Epithelial cell of esophagus (primary cell): Measurements from ENCODE around the gene SNX7.

Experiments
- DNase-seq: peaks from one replicate; pipeline ENCODE4 v3.0.0; 2010; ENCODE audit warnings: low read depth
- H3K4me3 ChIP-seq: 2 replicates; pipeline ENCODE4 v1.5.1; 2011; ENCODE audit warnings: mild to moderate bottlenecking, low read length, control low read depth
- TF ChIP-seq, protein P1 (sequence below): IDR thresholded peaks from 2 replicates; pipeline ENCODE4 v1.5.1; 2011; ENCODE audit warnings: low read depth, mild to moderate bottlenecking, low read length, control low read depth, inconsistent platforms; ENCODE audit not compliant: insufficient read depth; ENCODE audit errors: missing control alignments

SNX7 gene, protein sequence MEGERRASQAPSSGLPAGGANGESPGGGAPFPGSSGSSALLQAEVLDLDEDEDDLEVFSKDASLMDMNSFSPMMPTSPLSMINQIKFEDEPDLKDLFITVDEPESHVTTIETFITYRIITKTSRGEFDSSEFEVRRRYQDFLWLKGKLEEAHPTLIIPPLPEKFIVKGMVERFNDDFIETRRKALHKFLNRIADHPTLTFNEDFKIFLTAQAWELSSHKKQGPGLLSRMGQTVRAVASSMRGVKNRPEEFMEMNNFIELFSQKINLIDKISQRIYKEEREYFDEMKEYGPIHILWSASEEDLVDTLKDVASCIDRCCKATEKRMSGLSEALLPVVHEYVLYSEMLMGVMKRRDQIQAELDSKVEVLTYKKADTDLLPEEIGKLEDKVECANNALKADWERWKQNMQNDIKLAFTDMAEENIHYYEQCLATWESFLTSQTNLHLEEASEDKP

DNA sequence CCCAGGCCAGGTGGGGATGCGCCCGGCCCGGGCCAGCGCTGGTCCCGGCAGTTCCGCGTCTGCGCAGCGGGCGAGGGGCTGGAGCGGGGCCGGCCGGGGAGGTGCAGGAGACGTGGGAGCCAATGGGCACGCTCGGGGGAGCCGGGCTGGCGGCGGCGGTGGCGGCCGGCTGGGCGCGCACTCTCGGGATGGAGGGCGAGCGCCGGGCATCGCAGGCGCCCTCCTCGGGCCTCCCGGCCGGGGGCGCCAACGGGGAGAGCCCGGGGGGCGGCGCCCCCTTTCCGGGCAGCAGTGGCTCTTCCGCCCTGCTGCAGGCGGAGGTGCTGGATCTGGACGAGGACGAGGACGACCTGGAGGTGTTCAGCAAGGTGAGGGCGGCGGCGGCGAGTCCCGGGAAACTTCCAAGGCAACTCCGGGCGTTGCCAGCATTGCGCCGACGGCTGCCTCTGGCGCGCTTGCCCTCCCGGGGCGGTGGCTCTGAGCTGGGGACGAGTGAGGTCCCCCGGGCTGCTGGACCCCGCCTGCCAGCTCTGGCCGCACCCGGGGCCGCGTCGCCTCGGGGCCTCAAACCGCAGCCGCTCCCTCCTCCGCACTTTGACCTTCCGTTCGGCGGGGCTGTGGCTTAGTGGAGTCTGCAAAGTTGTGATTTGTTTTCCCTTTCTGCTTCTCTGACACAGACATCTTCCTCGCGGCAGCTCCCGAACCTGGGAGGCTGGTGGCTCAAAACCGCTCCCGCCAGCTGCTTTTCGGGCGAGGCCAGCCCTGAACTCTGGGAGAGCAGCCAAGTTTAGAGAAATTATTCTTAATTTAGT lies at the start of gene SNX7:
SNX7 (plus strand) TSS at position 178 of the 812 bp plus-strand sequence; CDS start at position 189, 11 bp downstream.
- peak within 1 kb of the TSS; percentile 70 for H3K4me3 ChIP-seq
- TF ChIP-seq, protein P1, sequence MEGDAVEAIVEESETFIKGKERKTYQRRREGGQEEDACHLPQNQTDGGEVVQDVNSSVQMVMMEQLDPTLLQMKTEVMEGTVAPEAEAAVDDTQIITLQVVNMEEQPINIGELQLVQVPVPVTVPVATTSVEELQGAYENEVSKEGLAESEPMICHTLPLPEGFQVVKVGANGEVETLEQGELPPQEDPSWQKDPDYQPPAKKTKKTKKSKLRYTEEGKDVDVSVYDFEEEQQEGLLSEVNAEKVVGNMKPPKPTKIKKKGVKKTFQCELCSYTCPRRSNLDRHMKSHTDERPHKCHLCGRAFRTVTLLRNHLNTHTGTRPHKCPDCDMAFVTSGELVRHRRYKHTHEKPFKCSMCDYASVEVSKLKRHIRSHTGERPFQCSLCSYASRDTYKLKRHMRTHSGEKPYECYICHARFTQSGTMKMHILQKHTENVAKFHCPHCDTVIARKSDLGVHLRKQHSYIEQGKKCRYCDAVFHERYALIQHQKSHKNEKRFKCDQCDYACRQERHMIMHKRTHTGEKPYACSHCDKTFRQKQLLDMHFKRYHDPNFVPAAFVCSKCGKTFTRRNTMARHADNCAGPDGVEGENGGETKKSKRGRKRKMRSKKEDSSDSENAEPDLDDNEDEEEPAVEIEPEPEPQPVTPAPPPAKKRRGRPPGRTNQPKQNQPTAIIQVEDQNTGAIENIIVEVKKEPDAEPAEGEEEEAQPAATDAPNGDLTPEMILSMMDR = no peak
- peak; percentile 83 for DNase-seq

DNA sequence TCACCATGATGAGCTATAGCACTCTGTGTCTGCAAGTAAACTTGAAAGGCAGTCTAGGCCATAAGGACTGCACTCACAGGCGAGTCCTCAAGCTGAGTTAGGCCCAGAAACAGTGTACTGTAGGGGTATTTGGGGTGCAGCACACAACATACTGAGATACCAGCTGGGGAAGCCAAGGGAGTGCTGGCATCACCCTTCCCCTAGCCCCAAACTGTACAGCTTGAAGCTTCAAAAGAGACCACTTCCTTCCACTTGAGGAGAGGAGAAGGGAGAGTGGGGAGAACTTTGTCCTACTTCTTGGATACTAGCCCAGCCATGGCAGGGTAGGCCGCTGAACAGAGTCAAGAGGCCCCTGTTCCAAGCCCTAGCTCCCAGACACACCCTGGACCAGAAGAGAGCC lies 24.2 kb upstream of the SNX7 start:
- DNase-seq = no peak
- H3K4me3 ChIP-seq = no peak overlapping the region
- TF ChIP-seq, protein P1 = no peak

DNA sequence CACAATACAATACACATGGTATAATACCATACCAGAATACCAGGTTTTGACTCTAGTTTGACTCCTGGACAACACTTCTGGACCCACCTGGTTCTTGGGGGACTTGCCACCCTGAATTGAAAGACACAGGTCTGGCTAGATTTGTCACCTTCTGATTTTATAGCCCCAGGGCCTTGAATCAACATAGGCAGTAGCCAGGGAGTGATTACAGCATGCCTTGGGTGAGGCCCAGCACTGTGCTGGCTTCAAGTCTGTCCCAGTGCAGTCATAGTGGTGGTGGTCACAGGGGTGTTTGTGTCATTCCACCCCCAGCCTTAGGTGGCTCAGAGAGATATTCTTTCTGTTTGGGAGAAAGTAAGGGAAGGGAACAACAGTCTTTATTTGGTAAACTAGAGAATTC lies 23.3 kb upstream of the SNX7 start:
- peak; percentile 12 for DNase-seq
- no peak overlapping the region for H3K4me3 ChIP-seq
- TF ChIP-seq, protein P1 = no peak

DNA sequence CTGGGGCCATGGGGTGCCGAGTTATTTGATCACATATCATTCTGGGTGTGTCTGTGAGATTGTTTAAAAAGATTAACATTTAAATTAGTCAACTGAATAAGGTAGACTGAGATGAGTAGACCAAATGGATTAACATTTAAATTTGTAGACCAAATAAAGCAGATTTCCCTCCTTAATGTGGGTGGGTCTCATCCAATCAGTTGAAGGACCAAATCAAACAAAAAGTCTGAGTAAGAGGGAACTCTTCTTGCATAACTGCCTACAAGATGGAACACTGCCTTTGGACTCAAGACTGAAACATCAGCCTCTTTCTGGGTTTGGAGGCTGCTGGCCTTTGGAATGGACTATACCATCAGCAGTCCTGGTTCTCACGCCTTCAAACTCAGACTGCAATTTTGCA lies 17.0 kb upstream of the SNX7 start:
- DNase-seq = no peak
- TF ChIP-seq, protein P1 = no peak
- H3K4me3 ChIP-seq = no peak overlapping the region

DNA sequence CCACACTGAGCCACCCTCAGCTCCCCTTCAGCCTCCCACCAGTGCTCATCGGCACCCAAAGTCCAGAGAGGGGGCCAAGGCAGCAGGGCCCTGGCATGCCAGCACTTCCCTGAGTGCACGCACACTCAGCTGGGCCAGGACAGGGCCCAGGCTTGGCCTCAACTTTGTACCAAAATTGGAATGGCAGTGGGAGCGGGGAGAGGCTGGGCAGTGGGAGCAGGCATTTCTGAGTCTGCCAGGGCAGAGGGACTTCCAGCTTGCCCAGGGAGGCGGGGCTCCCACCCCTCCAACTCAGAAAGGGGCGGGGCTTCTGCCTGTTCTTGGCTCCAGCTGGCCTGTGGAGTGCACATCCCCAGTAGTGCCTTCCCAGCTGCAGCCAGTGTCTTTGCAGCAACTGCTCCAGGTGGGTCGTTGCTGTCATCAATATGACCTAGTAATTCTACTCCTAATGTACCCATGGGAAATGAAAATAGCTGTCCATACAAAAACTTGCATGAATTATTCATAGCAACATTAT lies 10.3 kb upstream of the SNX7 start:
- TF ChIP-seq, protein P1 = no peak
- no peak for DNase-seq
- no peak overlapping the region for H3K4me3 ChIP-seq

DNA sequence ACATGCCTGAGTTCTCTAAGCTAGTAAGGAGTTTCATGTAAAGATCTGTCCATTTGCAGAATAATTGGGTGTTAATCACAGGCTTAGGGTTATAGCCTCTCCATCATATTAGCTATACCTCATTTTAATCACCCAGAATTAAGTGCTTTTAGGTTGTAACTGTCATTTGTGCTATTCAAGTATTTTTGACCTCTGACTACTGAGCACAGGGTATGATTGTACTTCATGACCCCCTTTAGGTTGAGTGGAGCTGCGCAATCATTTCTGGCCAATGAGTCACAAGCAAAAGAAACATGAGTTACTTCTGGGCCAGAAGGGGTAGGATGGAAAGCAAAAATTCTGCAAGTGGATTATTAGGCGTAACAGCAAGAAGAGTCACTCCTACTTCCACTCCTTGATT lies 8.4 kb upstream of the SNX7 start:
- DNase-seq = peak; percentile 11
- no peak overlapping the region for H3K4me3 ChIP-seq
- TF ChIP-seq, protein P1 = no peak
